SH-SY5Y (cell line): ENCODE measurements around the gene LARGE1.

Experiments
- GATA2 ChIP-seq: IDR thresholded peaks from 2 replicates; pipeline ENCODE4 v1.6.1; 2011; ENCODE audit warnings: mild to moderate bottlenecking, low read depth, low read length
- GATA3 ChIP-seq: IDR thresholded peaks from 2 replicates; pipeline ENCODE4 v1.6.1; 2011; ENCODE audit warnings: low read depth, mild to moderate bottlenecking, low read length, moderate library complexity

GRCh38 chr22:33625959-33626358 is 294.3 kb downstream of the LARGE1 start:
- TF ChIP-seq GATA2 (no peak), GATA3 (no peak)
